ENCODE data around the gene PRSS56. TPM values are rescaled to one million over a fixed set of nuclear protein-coding genes. Genes with fewer than 3 reads are reported as not detected.

PRSS56 gene
- total and polyA plus RNA-seq, 2 of the 8 experiments (the other 6 are each of a cell fraction or from before 2014, with no cell fraction given) = 0.03 TPM; not detected in 1

DNA sequence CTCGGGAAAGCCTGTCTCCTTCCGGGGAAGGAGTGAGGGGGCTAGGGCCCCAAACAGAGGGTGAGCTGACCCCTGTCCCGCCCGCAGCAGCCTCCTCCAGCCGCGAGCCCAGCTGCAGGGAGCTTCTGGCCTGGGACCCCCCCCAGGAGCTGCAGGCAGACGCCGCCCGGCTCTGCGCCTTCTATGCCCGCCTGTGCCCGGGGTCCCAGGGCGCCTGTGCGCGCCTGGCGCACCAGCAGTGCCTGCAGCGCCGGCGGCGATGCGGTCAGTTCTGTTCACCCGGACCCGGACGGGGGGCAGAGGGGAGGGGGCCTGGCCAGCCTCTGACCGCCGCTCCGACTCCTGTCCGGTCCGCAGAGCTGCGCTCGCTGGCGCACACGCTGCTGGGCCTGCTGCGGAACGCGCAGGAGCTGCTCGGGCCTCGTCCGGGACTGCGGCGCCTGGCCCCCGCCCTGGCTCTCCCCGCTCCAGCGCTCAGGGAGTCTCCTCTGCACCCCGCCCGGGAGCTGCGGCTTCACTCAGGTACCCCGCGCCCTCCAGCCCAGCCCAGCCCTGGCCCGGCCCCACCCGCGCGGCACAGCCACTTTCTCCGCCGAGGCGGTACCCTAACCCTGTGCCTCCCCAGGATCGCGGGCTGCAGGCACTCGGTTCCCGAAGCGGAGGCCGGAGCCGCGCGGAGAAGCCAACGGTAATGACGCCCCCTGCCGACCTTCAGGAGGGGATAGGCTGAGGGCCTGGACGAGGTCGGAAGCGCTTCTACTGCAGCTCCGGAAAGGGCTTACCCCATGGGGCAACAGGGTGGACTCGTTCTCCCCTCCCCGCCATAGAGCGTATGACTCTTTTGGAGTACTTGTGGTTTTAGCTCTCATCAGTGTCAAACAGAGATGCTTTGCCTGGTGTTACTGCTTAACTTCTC lies 3.8 kb downstream of the PRSS56 start:
- peaks cover 3 to 4% of the 10 kb centered on the region in 2 experiments for H4K20me1 ChIP-seq (replicated peaks in 1 of 2; ENCODE audit: control insufficient read depth in 1 of 2, insufficient read depth in 2 of 2, low read length in 2 of 2)
- H4K91ac ChIP-seq (replicated peaks; ENCODE audit: insufficient read length, low read length) = no peak overlapping the region
- H2BK120ac ChIP-seq (replicated peaks; ENCODE audit: low read depth, low read length) = no peak overlapping the region
- ChIA-PET CTCF (ENCODE audit: partially characterized antibody) (interaction anchor here (0.6 to 10.6 kb wide), 28 partner anchors 8 to 672 kb away, joined by 3 to 176 read pairs (median 6); partner anchors contain the start of genes ALPG and CHRNG), POLR2A (ENCODE audit: partially characterized antibody) (interaction anchor here (0.6 to 1.7 kb wide), 11 partner anchors 11 to 79 kb away, joined by 3 to 5 read pairs (median 3); no protein-coding TSS in a partner anchor)
- no peak overlapping the region for H3K4ac ChIP-seq (replicated peaks; ENCODE audit: insufficient read length, low read depth, low read length)
- no peak overlapping the region for H4K5ac ChIP-seq (ENCODE audit: insufficient read length, low read depth, low read length)
- H2AFZ ChIP-seq (ENCODE audit: low read length) = peak overlapping the region; percentile 10; the same call in 1 of the 2 replicates
- H3K79me2 ChIP-seq (ENCODE audit: control insufficient read depth in 1 of 2, insufficient read depth in 2 of 2, low read length in 2 of 2) = no peaks in the 10 kb centered on the region
- no peak overlapping the region for H3K14ac ChIP-seq (ENCODE audit: insufficient read length)
- H2BK20ac ChIP-seq (ENCODE audit: low read length) = no peak overlapping the region
- no peak overlapping the region for H2BK15ac ChIP-seq (ENCODE audit: low read length)
- peaks cover 0 to 22% (median 9%) of the 10 kb centered on the region in 4 experiments; a peak in 6 of 7 replicates for H3K4me1 ChIP-seq (replicated peaks in 1 of 4; ENCODE audit: control insufficient read depth in 3 of 4, insufficient read depth in 4 of 4, low read length in 3 of 4)
- no peaks in the 10 kb centered on the region for H3K9me3 ChIP-seq (ENCODE audit: insufficient read depth in 2 of 2, low read depth in 1 of 2, low read length in 1 of 2)
- peak overlapping the region; percentile 54 to 84 for H3K4me2 ChIP-seq (ENCODE audit: insufficient read depth in 1 of 2, low read depth in 2 of 2, low read length in 2 of 2)
- H3K9ac ChIP-seq (replicated peaks in 1 of 4; ENCODE audit: extremely low read depth in 1 of 4, low read depth in 3 of 4, low read length in 3 of 4) = no peak overlapping the region
- H3K4me3 ChIP-seq (ENCODE audit: extremely low read depth in 1 of 4, insufficient read depth in 2 of 4, low read depth in 3 of 4, low read length in 4 of 4) = peak overlapping the region; percentile 22 to 60 (median 46)
- H4K8ac ChIP-seq (ENCODE audit: extremely low read depth, insufficient read depth, low read length) = peak overlapping the region; percentile 15
- H3K23me2 ChIP-seq (ENCODE audit: low read depth, low read length) = peaks cover 10% of the 10 kb centered on the region; the same call in 1 of the 2 replicates
- FAIRE-seq = peak; percentile 42
- no peak overlapping the region for H3K56ac ChIP-seq (replicated peaks; ENCODE audit: insufficient read length, low read depth, low read length)
- peaks cover 19 to 48% (median 37%) of the 10 kb centered on the region in 4 experiments for H3K27me3 ChIP-seq (replicated peaks in 1 of 4; ENCODE audit: control insufficient read depth in 3 of 4, extremely low read depth in 1 of 4, insufficient read depth in 3 of 4, low read length in 3 of 4)
- H3K27ac ChIP-seq (ENCODE audit: low read depth, low read length) = no peak overlapping the region
- 4% methylated on average over 38 of the region's 75 CpGs; no CpG with 5 or more reads in 1 of the 2 experiments for WGBS, 2 experiments (ENCODE audit: extremely low coverage in 1 of 2, insufficient coverage in 1 of 2, insufficient read length in 1 of 2, insufficient replicate concordance in 2 of 2, low coverage in 1 of 2, low lambda C conversion rate in 2 of 2, missing lambda C conversion rate in 1 of 2)
- DNase-seq (ENCODE audit: low read depth in 1 of 2, low spot score in 2 of 2) = peak; percentile 67 to 90
- H2AK5ac ChIP-seq (ENCODE audit: low read depth, low read length) = no peak overlapping the region
- H2BK5ac ChIP-seq (ENCODE audit: low read depth, low read length) = no peak overlapping the region
- H3K18ac ChIP-seq (ENCODE audit: extremely low read depth, low read length) = peak overlapping the region; percentile 13
- H3K79me1 ChIP-seq (ENCODE audit: low read depth, low read length) = no peaks in the 10 kb centered on the region
- no peak overlapping the region for H2BK12ac ChIP-seq (ENCODE audit: low read depth, low read length)
- no peaks in the 10 kb centered on the region for H3K36me3 ChIP-seq (ENCODE audit: control insufficient read depth in 2 of 4, insufficient read depth in 4 of 4, low read length in 3 of 4)
- no peak overlapping the region for H3K23ac ChIP-seq (ENCODE audit: insufficient read length)
- TF ChIP-seq CHD2 (IDR thresholded peaks at IDR 0.05; ENCODE audit: low read length) (no peak), RNF2 (IDR thresholded peaks at IDR 0.05; ENCODE audit: borderline replicate concordance, low read depth, low read length, missing control alignments, poor library complexity, severe bottlenecking) (peak; percentile 14), SP2 (IDR thresholded peaks at IDR 0.05; ENCODE audit: low read length) (no peak), TCF12 (IDR thresholded peaks at IDR 0.05; ENCODE audit: low read depth, low read length) (no peak), TBP (IDR thresholded peaks at IDR 0.05; ENCODE audit: low read depth, low read length) (no peak), KDM4A (IDR thresholded peaks at IDR 0.05; ENCODE audit: low read depth, low read length, severe bottlenecking) (peak; percentile 55), RBBP5 (IDR thresholded peaks at IDR 0.05; ENCODE audit: borderline replicate concordance, low read depth, low read length) (peak; percentile 33; the same call in 1 of the 2 replicates), RFX5 (IDR thresholded peaks at IDR 0.05; ENCODE audit: borderline replicate concordance, low read depth, low read length) (peak; percentile 18; the same call in 1 of the 2 replicates)
- TF ChIP-seq, protein P1, sequence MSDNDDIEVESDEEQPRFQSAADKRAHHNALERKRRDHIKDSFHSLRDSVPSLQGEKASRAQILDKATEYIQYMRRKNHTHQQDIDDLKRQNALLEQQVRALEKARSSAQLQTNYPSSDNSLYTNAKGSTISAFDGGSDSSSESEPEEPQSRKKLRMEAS (IDR thresholded peaks at IDR 0.05) = peak; percentile 68

All from H1 (cell line).